Testis (tissue), 3 donors: ENCODE results near the gene NOD2. TPM values are rescaled to one million over a fixed set of nuclear protein-coding genes. Genes with fewer than 3 reads are reported as not detected.

ENCODE experiments used
- DNase-seq: peaks from one replicate; pipeline ENCODE4 v3.0.0-alpha.2; 2019
- H3K27ac ChIP-seq, 2 donors: fragments of 200-600 bp; sonication (generic); one replicate each; pipeline ENCODE4 v1.5.1; 2019
- H3K27me3 ChIP-seq: fragments of 200-600 bp; sonication (generic); one replicate; pipeline ENCODE4 v1.5.1; 2019
- H3K36me3 ChIP-seq: fragments of 200-600 bp; sonication (generic); one replicate; pipeline ENCODE4 v1.5.1; 2017; ENCODE audit warnings: low read depth; ENCODE audit errors: missing control alignments
- H3K4me1 ChIP-seq: fragments of 200-600 bp; sonication (generic); one replicate; pipeline ENCODE4 v1.5.1; 2019
- H3K4me3 ChIP-seq, 2 donors: fragments of 200-600 bp; sonication (generic); one replicate each; pipeline ENCODE4 v1.5.1; 2017 to 2019
- H3K9me3 ChIP-seq: fragments of 200-600 bp; sonication (generic); one replicate; pipeline ENCODE4 v1.5.1; 2017
- POLR2A ChIP-seq: fragments of 450-650 bp; IDR thresholded peaks from one replicate; pipeline ENCODE4 v1.6.1; 2017; ENCODE audit warnings: antibody characterized with exemption, mild to moderate bottlenecking, moderate library complexity
- WGBS, 2 donors: methylation state at CpG; one replicate each; pipeline ENCODE4 v1.1.5; 2018; 5-methylcytosine and 5-hydroxymethylcytosine counted together
- intact Hi-C: fragments of 100-400 bp; cut with DNase I; formaldehyde crosslinking; loops from one replicate; pipeline ENCODE4 v1.15.1; 2023; ENCODE audit warnings: low total_unique reads
- polyA plus RNA-seq: library from polyadenylated mRNA; stranded (reverse); fragments of 350-450 nt; fragmentation: Illumina TruSeq; extraction: RNeasy Lipid Tissue Mini Kit (QIAGEN cat#74804); gene quantifications from one replicate; pipeline ENCODE4 v1.2.3, GENCODE V29; 2014; ENCODE audit warnings: low read depth, low replicate concordance; ENCODE audit not compliant: insufficient read depth
- total RNA-seq, 2 donors: library from RNA; depleted of rRNA; stranded (reverse); fragments of >200 nt; gene quantifications; one replicate each; pipeline ENCODE4 v1.2.3, GENCODE V29; 2016
- TF ChIP-seq, protein P1 (sequence below), 3 experiments: fragments of 450-650 bp in 2 of 3; fragments of 200-600 bp in 1 of 3; sonication (generic) in 1 of 3; IDR thresholded peaks; one replicate each; pipeline ENCODE4 v1.5.1; 2016 to 2019; ENCODE audit warnings: antibody characterized with exemption in 3 of 3, mild to moderate bottlenecking in 2 of 3, moderate library complexity in 1 of 3

The NOD2 gene
- total and polyA plus RNA-seq, 3 donors from 2014 or later = 1.6 to 4.1 (median 1.7) TPM

DNA sequence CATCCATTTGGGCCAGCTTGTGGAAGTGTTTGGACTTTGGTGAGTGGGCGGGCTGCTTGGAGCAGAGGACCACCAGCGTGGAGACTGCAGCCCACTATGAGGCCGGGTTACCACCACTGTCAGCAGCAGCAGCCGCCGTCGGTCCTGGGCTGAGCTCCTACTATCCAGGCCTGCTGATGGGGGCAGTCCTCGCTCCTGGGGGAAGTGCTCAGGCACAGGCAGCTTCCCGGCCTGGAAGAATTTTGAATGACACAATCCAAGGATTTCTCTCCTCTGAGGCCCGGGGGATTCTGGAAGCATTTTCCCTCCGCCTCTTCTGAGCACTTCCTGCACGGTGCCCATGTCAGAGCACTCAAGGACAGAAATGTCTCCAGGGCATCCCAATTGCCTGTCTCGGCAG lies 5.3 kb upstream of the NOD2 start:
- Histone ChIP-seq H3K27me3 (no peaks in the 10 kb centered on the region), H3K9me3 (no peaks in the 10 kb centered on the region), H3K4me3 (no peak overlapping the region), H3K27ac (no peak overlapping the region), H3K36me3 (no peaks in the 10 kb centered on the region), H3K4me1 (no peaks in the 10 kb centered on the region)
- WGBS, 2 donors = 53 to 70% methylated on average over 12 of the region's 12 CpGs
- TF ChIP-seq, protein P1, sequence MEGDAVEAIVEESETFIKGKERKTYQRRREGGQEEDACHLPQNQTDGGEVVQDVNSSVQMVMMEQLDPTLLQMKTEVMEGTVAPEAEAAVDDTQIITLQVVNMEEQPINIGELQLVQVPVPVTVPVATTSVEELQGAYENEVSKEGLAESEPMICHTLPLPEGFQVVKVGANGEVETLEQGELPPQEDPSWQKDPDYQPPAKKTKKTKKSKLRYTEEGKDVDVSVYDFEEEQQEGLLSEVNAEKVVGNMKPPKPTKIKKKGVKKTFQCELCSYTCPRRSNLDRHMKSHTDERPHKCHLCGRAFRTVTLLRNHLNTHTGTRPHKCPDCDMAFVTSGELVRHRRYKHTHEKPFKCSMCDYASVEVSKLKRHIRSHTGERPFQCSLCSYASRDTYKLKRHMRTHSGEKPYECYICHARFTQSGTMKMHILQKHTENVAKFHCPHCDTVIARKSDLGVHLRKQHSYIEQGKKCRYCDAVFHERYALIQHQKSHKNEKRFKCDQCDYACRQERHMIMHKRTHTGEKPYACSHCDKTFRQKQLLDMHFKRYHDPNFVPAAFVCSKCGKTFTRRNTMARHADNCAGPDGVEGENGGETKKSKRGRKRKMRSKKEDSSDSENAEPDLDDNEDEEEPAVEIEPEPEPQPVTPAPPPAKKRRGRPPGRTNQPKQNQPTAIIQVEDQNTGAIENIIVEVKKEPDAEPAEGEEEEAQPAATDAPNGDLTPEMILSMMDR (IDR thresholded peaks at IDR 0.05) = no peak
- no peak for TF ChIP-seq POLR2A
- intact Hi-C loops = no loop called here
- no peak for DNase-seq

DNA sequence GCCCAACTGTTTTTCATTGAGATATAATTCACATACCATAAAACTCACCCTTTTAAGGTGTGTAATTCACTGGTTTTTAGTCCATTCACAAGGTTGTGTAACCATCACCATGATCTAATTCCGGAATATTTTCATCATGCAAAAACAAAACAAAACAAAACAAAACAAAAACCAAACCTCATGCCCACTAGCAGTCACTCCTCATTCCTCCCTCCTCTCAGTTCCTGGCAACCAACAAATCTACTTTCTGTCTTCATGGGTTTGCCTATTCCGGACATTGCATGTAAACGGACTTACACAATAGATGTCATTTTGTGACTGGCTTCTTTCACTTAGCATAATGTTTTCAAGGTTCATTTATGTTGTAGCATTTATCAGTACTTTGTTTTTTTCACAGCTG lies 4.5 kb upstream of the NOD2 start:
- intact Hi-C loops = no loop called here
- Histone ChIP-seq H3K27me3 (no peaks in the 10 kb centered on the region), H3K4me1 (no peaks in the 10 kb centered on the region), H3K27ac (no peak overlapping the region), H3K36me3 (no peaks in the 10 kb centered on the region), H3K4me3 (no peak overlapping the region), H3K9me3 (no peaks in the 10 kb centered on the region)
- 84 to 94% methylated on average over 3 of the region's 3 CpGs for WGBS, 2 donors
- TF ChIP-seq POLR2A = no peak
- TF ChIP-seq, protein P1 (IDR thresholded peaks at IDR 0.05) = no peak
- no peak for DNase-seq

DNA sequence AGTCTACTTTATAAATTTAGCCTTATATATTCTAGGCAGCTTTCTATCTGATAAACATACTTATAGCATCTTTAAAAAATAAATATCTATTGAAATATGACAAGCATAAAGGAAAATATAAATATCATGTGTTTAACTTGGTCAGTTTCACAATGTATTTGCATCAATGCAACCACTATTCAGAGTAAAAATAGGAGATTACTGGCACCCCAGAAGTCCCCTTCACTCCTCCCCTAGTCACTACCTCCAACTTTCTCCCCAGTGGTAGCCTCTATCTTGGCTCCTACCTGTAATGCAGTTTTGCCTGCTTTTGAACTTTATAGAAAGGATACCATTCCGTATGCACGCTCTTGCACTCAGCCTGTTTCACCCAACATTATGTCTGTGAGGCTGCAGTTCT lies 3.2 kb upstream of the NOD2 start:
- WGBS, 2 donors = 92 to 97% methylated on average over 2 of the region's 2 CpGs
- intact Hi-C loops = no loop called here
- DNase-seq = no peak

DNA sequence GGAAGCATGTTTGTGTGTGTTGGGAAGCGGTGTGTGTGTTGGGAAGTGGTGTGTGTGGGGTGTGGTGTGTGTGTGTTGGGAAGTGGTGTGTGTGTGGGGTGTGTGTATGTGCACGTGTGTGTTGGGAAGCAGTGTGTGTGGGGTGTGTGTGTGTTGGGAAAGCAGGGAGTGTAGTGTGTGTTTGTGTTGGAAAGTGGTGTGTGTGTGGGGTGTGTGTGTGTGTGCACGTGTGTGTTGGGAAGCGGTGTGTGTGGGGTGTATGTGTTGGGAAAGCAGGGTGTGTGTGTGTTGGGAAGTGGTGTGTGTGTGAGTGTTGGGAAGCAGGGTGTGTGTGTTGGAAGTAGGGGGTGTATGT lies 785 bp upstream of the NOD2 start:
- no peak for TF ChIP-seq POLR2A
- TF ChIP-seq, protein P1 (IDR thresholded peaks at IDR 0.05) = no peak
- no peak for DNase-seq
- H3K4me1 ChIP-seq = peaks cover 11% of the 10 kb centered on the region
- 66 to 67% methylated on average over 4 of the region's 4 CpGs for WGBS, 2 donors
- intact Hi-C loops = no loop called here
- H3K27me3 ChIP-seq = no peaks in the 10 kb centered on the region
- no peak overlapping the region for H3K27ac ChIP-seq
- no peaks in the 10 kb centered on the region for H3K9me3 ChIP-seq
- H3K4me3 ChIP-seq = no peak overlapping the region
- no peaks in the 10 kb centered on the region for H3K36me3 ChIP-seq

More for the DNA sequence above, 3.2 kb upstream of the NOD2 start:
- Histone ChIP-seq H3K4me1 (no peaks in the 10 kb centered on the region), H3K36me3 (no peaks in the 10 kb centered on the region), H3K27me3 (no peaks in the 10 kb centered on the region), H3K9me3 (no peaks in the 10 kb centered on the region), H3K27ac (no peak overlapping the region), H3K4me3 (no peak overlapping the region)
- TF ChIP-seq POLR2A = no peak
- TF ChIP-seq, protein P1 (IDR thresholded peaks at IDR 0.05) = no peak

DNA sequence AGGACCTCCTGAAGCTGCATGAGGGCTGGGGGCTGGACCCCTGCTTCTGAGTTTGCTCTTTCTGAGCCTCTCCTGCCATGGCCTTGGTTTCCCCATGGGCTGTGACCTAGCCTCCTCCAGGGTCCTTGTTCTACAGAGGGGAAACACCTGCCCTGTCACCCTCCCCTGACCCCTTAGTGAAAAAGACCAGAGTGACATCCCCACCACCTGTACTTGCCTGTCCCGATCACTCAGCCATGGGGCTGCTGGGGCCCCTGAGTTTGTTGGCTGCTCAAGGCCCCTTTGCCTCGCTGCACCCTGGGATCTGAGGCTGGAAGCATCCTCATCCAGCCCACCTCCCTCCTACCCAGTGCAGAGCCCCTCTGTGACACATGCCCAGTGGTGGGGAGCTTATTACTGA lies 800 bp downstream of the NOD2 start:
- Histone ChIP-seq H3K4me1 (peaks cover 13% of the 10 kb centered on the region), H3K4me3 (peak overlapping the region in 1 of 2 donors; percentile 45), H3K9me3 (no peaks in the 10 kb centered on the region), H3K27ac (no peak overlapping the region), H3K36me3 (no peaks in the 10 kb centered on the region), H3K27me3 (no peaks in the 10 kb centered on the region)
- intact Hi-C loops = no loop called here
- DNase-seq = no peak
- TF ChIP-seq, protein P1 (IDR thresholded peaks at IDR 0.05) = no peak
- TF ChIP-seq POLR2A = no peak
- 94 to 100% methylated on average over 2 of the region's 2 CpGs for WGBS, 2 donors
